ENCODE results near the gene C9orf50.

- TF ChIP-seq CTCF (IDR thresholded peaks at IDR 0.05) (no peak), ZFX (IDR thresholded peaks at IDR 0.05; ENCODE audit: borderline replicate concordance) (no peak)
Measured at GRCh38 chr9:129631674-129632129, 10.8 kb upstream of the C9orf50 start.

Measured in 22Rv1 (cell line).